HK-2 (cell line): ENCODE results near the gene PLSCR5.

Source experiments
- DNase-seq: peaks from one replicate; pipeline ENCODE4 v3.0.0-alpha.2; 2018; ENCODE audit not compliant: unreplicated experiment

Gene PLSCR5

GRCh38 chr3:146585156-146585555 lies 20.0 kb downstream of the PLSCR5 start:
- DNase-seq, result no peak

- DNase-seq, result no peak
Observed at GRCh38 chr3:146581951-146582467, 23.1 kb downstream of the PLSCR5 start.

GRCh38 chr3:146581080-146581601 lies 24.0 kb downstream of the PLSCR5 start:
- no peak for DNase-seq

- DNase-seq, result no peak
Observed at GRCh38 chr3:146577662-146578061, 27.5 kb downstream of the PLSCR5 start.

- no peak for DNase-seq
Observed at GRCh38 chr3:146575636-146576035, 29.5 kb downstream of the PLSCR5 start.

- no peak for DNase-seq
Observed at GRCh38 chr3:146574173-146574572, 31.0 kb downstream of the PLSCR5 start.

GRCh38 chr3:146569314-146569713 lies 35.8 kb downstream of the PLSCR5 start:
- no peak for DNase-seq

GRCh38 chr3:146566138-146566537 lies 39.0 kb downstream of the PLSCR5 start:
- no peak for DNase-seq

GRCh38 chr3:146561879-146562278 lies 43.3 kb downstream of the PLSCR5 start:
- no peak for DNase-seq

- DNase-seq, result no peak
Observed at GRCh38 chr3:146561463-146561862, 43.7 kb downstream of the PLSCR5 start.

- DNase-seq, result no peak
Observed at GRCh38 chr3:146560678-146561077, 44.5 kb downstream of the PLSCR5 start.

- DNase-seq, result no peak
Observed at GRCh38 chr3:146559388-146559787, 45.8 kb downstream of the PLSCR5 start.

- DNase-seq, result no peak
Observed at GRCh38 chr3:146558781-146559180, 46.4 kb downstream of the PLSCR5 start.

GRCh38 chr3:146557745-146558144 lies 47.4 kb downstream of the PLSCR5 start:
- no peak for DNase-seq

- DNase-seq, result no peak
Observed at GRCh38 chr3:146555311-146555710, 49.8 kb downstream of the PLSCR5 start.

GRCh38 chr3:146554151-146554760 lies 50.9 kb downstream of the PLSCR5 start:
- no peak for DNase-seq

GRCh38 chr3:146550743-146551510 lies 54.2 kb downstream of the PLSCR5 start:
- DNase-seq, result no peak

- DNase-seq, result no peak
Observed at GRCh38 chr3:146550070-146550615, 55.0 kb downstream of the PLSCR5 start.

- no peak for DNase-seq
Observed at GRCh38 chr3:146547235-146547835, 57.8 kb downstream of the PLSCR5 start.

- DNase-seq, result no peak
Observed at GRCh38 chr3:146546366-146546965, 58.7 kb downstream of the PLSCR5 start.

GRCh38 chr3:146544929-146545528 lies 60.1 kb downstream of the PLSCR5 start:
- no peak for DNase-seq
